ENCODE measurements around the gene CYB5A.
"Not testable (repeated sequence)": the region's sequence is repeated elsewhere in the genome, so short reads cannot be mapped to it uniquely, and the experiment has no call there.

Gene CYB5A

GRCh38 chr18:74299746-74300145, 8.0 kb upstream of the CYB5A start:
- no peak overlapping the region for H3K4me3 ChIP-seq (ENCODE audit: insufficient read depth, low read depth, low read length, poor library complexity, severe bottlenecking)
- H3K36me3 ChIP-seq (ENCODE audit: control insufficient read depth, insufficient read depth, low read length), result no peaks in the 10 kb centered on the region
- no peak for DNase-seq
- H3K27ac ChIP-seq (ENCODE audit: insufficient read depth, low read length, poor library complexity, severe bottlenecking), result no peak overlapping the region
- no peaks in the 10 kb centered on the region for H3K4me1 ChIP-seq (ENCODE audit: control insufficient read depth, insufficient read depth, low read length, poor library complexity, severe bottlenecking)
- no peaks in the 10 kb centered on the region for H3K9me3 ChIP-seq (ENCODE audit: control insufficient read depth, low read length)
- H3K27me3 ChIP-seq (replicated peaks; ENCODE audit: control insufficient read depth, insufficient read depth, low read length, poor library complexity, severe bottlenecking), result no peaks in the 10 kb centered on the region

- H3K36me3 ChIP-seq (ENCODE audit: control insufficient read depth, insufficient read depth, low read length), result no peaks in the 10 kb centered on the region
Measured at GRCh38 chr18:74299162-74299561, 7.4 kb upstream of the CYB5A start.

GRCh38 chr18:74294526-74294925, 2.8 kb upstream of the CYB5A start:
- Histone ChIP-seq H3K27me3 (replicated peaks; ENCODE audit: control insufficient read depth, insufficient read depth, low read length, poor library complexity, severe bottlenecking) (no peaks in the 10 kb centered on the region), H3K27ac (ENCODE audit: insufficient read depth, low read length, poor library complexity, severe bottlenecking) (no peak overlapping the region), H3K4me1 (ENCODE audit: control insufficient read depth, insufficient read depth, low read length, poor library complexity, severe bottlenecking) (peaks cover 7% of the 10 kb centered on the region), H3K36me3 (ENCODE audit: control insufficient read depth, insufficient read depth, low read length) (no peaks in the 10 kb centered on the region), H3K4me3 (ENCODE audit: insufficient read depth, low read depth, low read length, poor library complexity, severe bottlenecking) (no peak overlapping the region), H3K9me3 (ENCODE audit: control insufficient read depth, low read length) (no peaks in the 10 kb centered on the region)
- DNase-seq, result no peak

More at GRCh38 chr18:74299162-74299561, 7.4 kb upstream of the CYB5A start:
- H3K9me3 ChIP-seq (ENCODE audit: control insufficient read depth, low read length), result no peaks in the 10 kb centered on the region
- H3K4me1 ChIP-seq (ENCODE audit: control insufficient read depth, insufficient read depth, low read length, poor library complexity, severe bottlenecking), result no peaks in the 10 kb centered on the region
- no peaks in the 10 kb centered on the region for H3K27me3 ChIP-seq (replicated peaks; ENCODE audit: control insufficient read depth, insufficient read depth, low read length, poor library complexity, severe bottlenecking)
- no peak overlapping the region for H3K4me3 ChIP-seq (ENCODE audit: insufficient read depth, low read depth, low read length, poor library complexity, severe bottlenecking)
- no peak for DNase-seq
- no peak overlapping the region for H3K27ac ChIP-seq (ENCODE audit: insufficient read depth, low read length, poor library complexity, severe bottlenecking)

GRCh38 chr18:74292982-74293381, 1.2 kb upstream of the CYB5A start:
- not testable (repeated sequence) for H3K36me3 ChIP-seq (ENCODE audit: control insufficient read depth, insufficient read depth, low read length); H3K4me3 ChIP-seq (ENCODE audit: insufficient read depth, low read depth, low read length, poor library complexity, severe bottlenecking); H3K27ac ChIP-seq (ENCODE audit: insufficient read depth, low read length, poor library complexity, severe bottlenecking); H3K27me3 ChIP-seq (replicated peaks; ENCODE audit: control insufficient read depth, insufficient read depth, low read length, poor library complexity, severe bottlenecking); DNase-seq; H3K4me1 ChIP-seq (ENCODE audit: control insufficient read depth, insufficient read depth, low read length, poor library complexity, severe bottlenecking); H3K9me3 ChIP-seq (ENCODE audit: control insufficient read depth, low read length)

GRCh38 chr18:74292541-74292858, 737 bp upstream of the CYB5A start:
- DNase-seq, result no peak
- Histone ChIP-seq H3K9me3 (ENCODE audit: control insufficient read depth, low read length) (no peaks in the 10 kb centered on the region), H3K36me3 (ENCODE audit: control insufficient read depth, insufficient read depth, low read length) (no peaks in the 10 kb centered on the region), H3K4me1 (ENCODE audit: control insufficient read depth, insufficient read depth, low read length, poor library complexity, severe bottlenecking) (peaks cover 7% of the 10 kb centered on the region), H3K4me3 (ENCODE audit: insufficient read depth, low read depth, low read length, poor library complexity, severe bottlenecking) (peak overlapping the region; percentile 83), H3K27me3 (replicated peaks; ENCODE audit: control insufficient read depth, insufficient read depth, low read length, poor library complexity, severe bottlenecking) (no peaks in the 10 kb centered on the region), H3K27ac (ENCODE audit: insufficient read depth, low read length, poor library complexity, severe bottlenecking) (peak overlapping the region; percentile 34)

- Histone ChIP-seq H3K27me3 (replicated peaks; ENCODE audit: control insufficient read depth, insufficient read depth, low read length, poor library complexity, severe bottlenecking) (no peaks in the 10 kb centered on the region), H3K36me3 (ENCODE audit: control insufficient read depth, insufficient read depth, low read length) (no peaks in the 10 kb centered on the region), H3K9me3 (ENCODE audit: control insufficient read depth, low read length) (no peaks in the 10 kb centered on the region), H3K4me3 (ENCODE audit: insufficient read depth, low read depth, low read length, poor library complexity, severe bottlenecking) (peak overlapping the region; percentile 83), H3K4me1 (ENCODE audit: control insufficient read depth, insufficient read depth, low read length, poor library complexity, severe bottlenecking) (peaks cover 7% of the 10 kb centered on the region), H3K27ac (ENCODE audit: insufficient read depth, low read length, poor library complexity, severe bottlenecking) (peak overlapping the region; percentile 53)
- DNase-seq, result no peak
Measured at GRCh38 chr18:74291472-74291770, 342 bp downstream of the CYB5A start.

- Histone ChIP-seq H3K27me3 (replicated peaks; ENCODE audit: control insufficient read depth, insufficient read depth, low read length, poor library complexity, severe bottlenecking) (no peaks in the 10 kb centered on the region), H3K9me3 (ENCODE audit: control insufficient read depth, low read length) (no peaks in the 10 kb centered on the region), H3K36me3 (ENCODE audit: control insufficient read depth, insufficient read depth, low read length) (no peaks in the 10 kb centered on the region), H3K4me1 (ENCODE audit: control insufficient read depth, insufficient read depth, low read length, poor library complexity, severe bottlenecking) (peaks cover 7% of the 10 kb centered on the region), H3K27ac (ENCODE audit: insufficient read depth, low read length, poor library complexity, severe bottlenecking) (peak overlapping the region; percentile 53), H3K4me3 (ENCODE audit: insufficient read depth, low read depth, low read length, poor library complexity, severe bottlenecking) (peak overlapping the region; percentile 83)
- DNase-seq, result no peak
Measured at GRCh38 chr18:74290794-74291471, 830 bp downstream of the CYB5A start.

- peaks cover 7% of the 10 kb centered on the region for H3K4me1 ChIP-seq (ENCODE audit: control insufficient read depth, insufficient read depth, low read length, poor library complexity, severe bottlenecking)
- H3K4me3 ChIP-seq (ENCODE audit: insufficient read depth, low read depth, low read length, poor library complexity, severe bottlenecking), result no peak overlapping the region
- no peaks in the 10 kb centered on the region for H3K9me3 ChIP-seq (ENCODE audit: control insufficient read depth, low read length)
- DNase-seq, result no peak
- no peak overlapping the region for H3K27ac ChIP-seq (ENCODE audit: insufficient read depth, low read length, poor library complexity, severe bottlenecking)
- no peaks in the 10 kb centered on the region for H3K36me3 ChIP-seq (ENCODE audit: control insufficient read depth, insufficient read depth, low read length)
- H3K27me3 ChIP-seq (replicated peaks; ENCODE audit: control insufficient read depth, insufficient read depth, low read length, poor library complexity, severe bottlenecking), result no peaks in the 10 kb centered on the region
Measured at GRCh38 chr18:74290021-74290420, 1.7 kb downstream of the CYB5A start.

GRCh38 chr18:74289137-74289536, 2.6 kb downstream of the CYB5A start:
- no peaks in the 10 kb centered on the region for H3K36me3 ChIP-seq (ENCODE audit: control insufficient read depth, insufficient read depth, low read length)
- no peaks in the 10 kb centered on the region for H3K27me3 ChIP-seq (replicated peaks; ENCODE audit: control insufficient read depth, insufficient read depth, low read length, poor library complexity, severe bottlenecking)
- peaks cover 7% of the 10 kb centered on the region for H3K4me1 ChIP-seq (ENCODE audit: control insufficient read depth, insufficient read depth, low read length, poor library complexity, severe bottlenecking)
- H3K9me3 ChIP-seq (ENCODE audit: control insufficient read depth, low read length), result no peaks in the 10 kb centered on the region
- no peak overlapping the region for H3K27ac ChIP-seq (ENCODE audit: insufficient read depth, low read length, poor library complexity, severe bottlenecking)
- no peak overlapping the region for H3K4me3 ChIP-seq (ENCODE audit: insufficient read depth, low read depth, low read length, poor library complexity, severe bottlenecking)
- no peak for DNase-seq

- H3K27me3 ChIP-seq (replicated peaks; ENCODE audit: control insufficient read depth, insufficient read depth, low read length, poor library complexity, severe bottlenecking), result no peaks in the 10 kb centered on the region
- H3K27ac ChIP-seq (ENCODE audit: insufficient read depth, low read length, poor library complexity, severe bottlenecking), result no peak overlapping the region
- no peaks in the 10 kb centered on the region for H3K36me3 ChIP-seq (ENCODE audit: control insufficient read depth, insufficient read depth, low read length)
- H3K9me3 ChIP-seq (ENCODE audit: control insufficient read depth, low read length), result no peaks in the 10 kb centered on the region
- no peak for DNase-seq
- no peak overlapping the region for H3K4me3 ChIP-seq (ENCODE audit: insufficient read depth, low read depth, low read length, poor library complexity, severe bottlenecking)
- H3K4me1 ChIP-seq (ENCODE audit: control insufficient read depth, insufficient read depth, low read length, poor library complexity, severe bottlenecking), result peaks cover 7% of the 10 kb centered on the region
Measured at GRCh38 chr18:74288730-74289129, 3.0 kb downstream of the CYB5A start.

Data from effector memory CD4-positive, alpha-beta T cell (primary cell).